K562 (cell line): ENCODE data around the gene PICK1. TPM values are rescaled to one million over a fixed set of nuclear protein-coding genes. Genes with fewer than 3 reads are reported as not detected.

Experiments used
- CHD2 ChIP-seq: IDR thresholded peaks from 2 replicates; pipeline ENCODE4 v1.6.1; 2011; ENCODE audit warnings: low read depth, low read length
- CTBP1 ChIP-seq: fragments of 450-650 bp; IDR thresholded peaks from 2 replicates; pipeline ENCODE4 v1.6.1; 2016; ENCODE audit warnings: borderline replicate concordance
- DDX20 ChIP-seq: fragments of 450-650 bp; IDR thresholded peaks from 2 replicates; pipeline ENCODE4 v1.6.1; 2016; ENCODE audit warnings: missing genetic modification characterization, low read depth, mild to moderate bottlenecking, missing compliant biosample characterization, moderate library complexity
- HDGF ChIP-seq: fragments of 450-650 bp; IDR thresholded peaks from 2 replicates; pipeline ENCODE4 v1.6.1; 2016
- KHSRP ChIP-seq: fragments of 450-650 bp; IDR thresholded peaks from 2 replicates; pipeline ENCODE4 v1.6.1; 2017
- PHB2 ChIP-seq: fragments of 450-650 bp; IDR thresholded peaks from 2 replicates; pipeline ENCODE4 v1.6.1; 2017; ENCODE audit warnings: low read depth
- PRMT5 ChIP-seq: sonication (generic); formaldehyde crosslinking; IDR thresholded peaks from 2 replicates; pipeline ENCODE4 v1.5.0; 2020; ENCODE audit warnings: missing genetic modification reagents
- SMC3 ChIP-seq: conservative IDR thresholded peaks from 2 replicates; pipeline ENCODE4 v1.6.1; 2011; ENCODE audit warnings: low read depth, low read length, improper control_type of control experiment; ENCODE audit not compliant: insufficient read depth
- TBL1XR1 ChIP-seq, 2 experiments: IDR thresholded peaks; 2 replicates each; pipeline ENCODE4 v1.6.1; 2012; ENCODE audit warnings: improper control_type of control experiment in 2 of 2, low read length in 2 of 2, mild to moderate bottlenecking in 1 of 2
- ZBTB17 ChIP-seq: fragments of 450-650 bp; formaldehyde crosslinking; IDR thresholded peaks from 2 replicates; pipeline ENCODE4 v1.4.0; 2020; ENCODE audit warnings: mild to moderate bottlenecking
- ZNF239 ChIP-seq: fragments of 250-450 bp; sonication (Bioruptor Pico); IDR thresholded peaks from 2 replicates; pipeline ENCODE4 v1.4.0; 2020; ENCODE audit warnings: mild to moderate bottlenecking
- ZNF717 ChIP-seq: fragments of 250-450 bp; sonication (Bioruptor Pico); IDR thresholded peaks from 2 replicates; pipeline ENCODE4 v1.5.0; 2021
- polyA plus RNA-seq, 8 experiments: library from polyadenylated mRNA; depleted of rRNA in 4 of 8; stranded (reverse) in 5 of 8; unstranded in 3 of 8; fragments of >200 nt; fragmentation: Nextera tagmentation in 2 of 8; fragmentation: Illumina TruSeq in 1 of 8; extraction: Ambion mirVana in 2 of 8; extraction: Trizol in 1 of 8; gene quantifications; 2 replicates each; pipeline versions ENCODE4 v1.2.1 to v1.2.3, GENCODE V29; 2011 to 2014; ENCODE audit warnings: inconsistent platforms in 1 of 8, missing spikeins in 1 of 8
- total RNA-seq, 7 experiments: library from RNA; depleted of rRNA in 6 of 7; stranded (reverse); fragments of >200 nt in 6 of 7; fragmentation: Illumina TruSeq in 2 of 7; extraction: Trizol in 2 of 7; gene quantifications; 2 replicates each; pipeline versions ENCODE4 v1.2.1 to v1.2.3, GENCODE V29; 2011 to 2021; ENCODE audit warnings: low replicate concordance in 1 of 7
- TF ChIP-seq, protein P1 (sequence below): fragments of 250-450 bp; sonication (Bioruptor Pico); IDR thresholded peaks from 2 replicates; pipeline ENCODE4 v1.8.0; 2022; ENCODE audit warnings: inconsistent platforms, mild to moderate bottlenecking, moderate library complexity, borderline replicate concordance
- TF ChIP-seq, protein P2 (sequence below): fragments of 450-650 bp; IDR thresholded peaks from 2 replicates; pipeline ENCODE4 v1.6.1; 2016; ENCODE audit warnings: low read depth
- TF ChIP-seq, protein P3 (sequence below): IDR thresholded peaks from 2 replicates; pipeline ENCODE4 v1.6.1; 2011; ENCODE audit warnings: borderline replicate concordance, low read depth, mild to moderate bottlenecking, moderate library complexity, low read length; ENCODE audit not compliant: insufficient read depth, poor library complexity, severe bottlenecking
- TF ChIP-seq, protein P4 (sequence below): fragments of 450-650 bp; formaldehyde crosslinking; IDR thresholded peaks from 2 replicates; pipeline ENCODE4 v1.4.0; 2020; ENCODE audit warnings: mild to moderate bottlenecking

Gene PICK1
- total and polyA plus RNA-seq, 9 of the 15 experiments (the other 6 are each of a cell fraction or from before 2014, with no cell fraction given), result 0.06 to 11.0 (median 7.9) TPM; not detected in 1

DNA sequence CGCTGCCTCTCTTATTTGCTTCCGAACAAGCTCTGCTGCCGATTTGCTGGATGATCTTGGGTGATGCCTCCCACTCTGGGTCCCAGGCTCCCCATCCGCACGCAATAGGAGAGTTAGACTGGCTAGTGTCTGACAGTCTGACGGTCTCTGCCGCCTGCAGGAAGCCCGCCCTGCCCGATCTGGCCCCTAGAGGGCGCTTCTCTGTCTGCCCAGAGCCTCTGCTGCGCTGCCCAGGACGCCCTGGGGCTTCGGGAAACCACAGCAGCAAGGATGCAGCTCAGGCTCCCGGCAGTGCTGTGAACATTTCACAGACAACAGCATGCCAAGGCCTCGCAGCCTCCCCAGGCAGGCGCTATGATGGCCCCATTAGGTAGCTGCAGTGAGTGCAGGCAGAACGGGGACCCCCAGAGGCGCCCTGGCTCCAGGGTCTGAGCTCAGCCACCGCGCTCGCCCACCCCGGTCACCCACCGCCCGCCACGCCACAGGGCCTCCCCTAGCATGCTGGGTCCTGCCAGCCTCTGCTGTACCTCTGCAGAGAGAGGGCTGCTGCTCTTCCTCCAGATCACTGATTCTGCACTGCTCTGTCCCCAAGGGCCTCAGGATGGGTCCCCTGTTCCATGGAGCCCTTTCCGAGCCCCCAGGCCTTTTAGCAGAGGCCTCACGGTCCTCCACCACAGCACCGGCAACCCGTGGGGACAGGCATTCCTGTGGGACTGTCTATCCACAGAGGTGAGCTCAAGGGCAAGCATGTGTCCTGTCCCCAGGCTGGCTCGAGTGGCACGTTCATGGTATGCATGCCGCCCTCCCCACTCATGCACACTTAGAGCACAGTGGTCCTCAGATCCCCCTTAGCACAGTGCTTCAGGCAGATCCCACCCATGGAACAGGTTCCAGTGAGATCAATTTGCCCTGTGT is 57.5 kb downstream of the PICK1 start (continued):
- TF ChIP-seq, protein P1, sequence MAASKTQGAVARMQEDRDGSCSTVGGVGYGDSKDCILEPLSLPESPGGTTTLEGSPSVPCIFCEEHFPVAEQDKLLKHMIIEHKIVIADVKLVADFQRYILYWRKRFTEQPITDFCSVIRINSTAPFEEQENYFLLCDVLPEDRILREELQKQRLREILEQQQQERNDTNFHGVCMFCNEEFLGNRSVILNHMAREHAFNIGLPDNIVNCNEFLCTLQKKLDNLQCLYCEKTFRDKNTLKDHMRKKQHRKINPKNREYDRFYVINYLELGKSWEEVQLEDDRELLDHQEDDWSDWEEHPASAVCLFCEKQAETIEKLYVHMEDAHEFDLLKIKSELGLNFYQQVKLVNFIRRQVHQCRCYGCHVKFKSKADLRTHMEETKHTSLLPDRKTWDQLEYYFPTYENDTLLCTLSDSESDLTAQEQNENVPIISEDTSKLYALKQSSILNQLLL (CRISPR knock-in tag), result no peak
- TF ChIP-seq KHSRP (no peak), SMC3 (peak; percentile 70; the same call in 1 of the 2 replicates), ZBTB17 (CRISPR knock-in tag) (no peak), CHD2 (no peak), TBL1XR1 (IDR thresholded peaks at IDR 0.05; ENCODE audit: low read length in 2 of 2) (no peak), ZNF239 (CRISPR knock-in tag) (no peak), PHB2 (no peak), ZNF717 (CRISPR knock-in tag) (no peak), PRMT5 (no peak), CTBP1 (peak; percentile 34; the same call in 1 of the 2 replicates), DDX20 (no peak), HDGF (no peak)
- TF ChIP-seq, protein P2, sequence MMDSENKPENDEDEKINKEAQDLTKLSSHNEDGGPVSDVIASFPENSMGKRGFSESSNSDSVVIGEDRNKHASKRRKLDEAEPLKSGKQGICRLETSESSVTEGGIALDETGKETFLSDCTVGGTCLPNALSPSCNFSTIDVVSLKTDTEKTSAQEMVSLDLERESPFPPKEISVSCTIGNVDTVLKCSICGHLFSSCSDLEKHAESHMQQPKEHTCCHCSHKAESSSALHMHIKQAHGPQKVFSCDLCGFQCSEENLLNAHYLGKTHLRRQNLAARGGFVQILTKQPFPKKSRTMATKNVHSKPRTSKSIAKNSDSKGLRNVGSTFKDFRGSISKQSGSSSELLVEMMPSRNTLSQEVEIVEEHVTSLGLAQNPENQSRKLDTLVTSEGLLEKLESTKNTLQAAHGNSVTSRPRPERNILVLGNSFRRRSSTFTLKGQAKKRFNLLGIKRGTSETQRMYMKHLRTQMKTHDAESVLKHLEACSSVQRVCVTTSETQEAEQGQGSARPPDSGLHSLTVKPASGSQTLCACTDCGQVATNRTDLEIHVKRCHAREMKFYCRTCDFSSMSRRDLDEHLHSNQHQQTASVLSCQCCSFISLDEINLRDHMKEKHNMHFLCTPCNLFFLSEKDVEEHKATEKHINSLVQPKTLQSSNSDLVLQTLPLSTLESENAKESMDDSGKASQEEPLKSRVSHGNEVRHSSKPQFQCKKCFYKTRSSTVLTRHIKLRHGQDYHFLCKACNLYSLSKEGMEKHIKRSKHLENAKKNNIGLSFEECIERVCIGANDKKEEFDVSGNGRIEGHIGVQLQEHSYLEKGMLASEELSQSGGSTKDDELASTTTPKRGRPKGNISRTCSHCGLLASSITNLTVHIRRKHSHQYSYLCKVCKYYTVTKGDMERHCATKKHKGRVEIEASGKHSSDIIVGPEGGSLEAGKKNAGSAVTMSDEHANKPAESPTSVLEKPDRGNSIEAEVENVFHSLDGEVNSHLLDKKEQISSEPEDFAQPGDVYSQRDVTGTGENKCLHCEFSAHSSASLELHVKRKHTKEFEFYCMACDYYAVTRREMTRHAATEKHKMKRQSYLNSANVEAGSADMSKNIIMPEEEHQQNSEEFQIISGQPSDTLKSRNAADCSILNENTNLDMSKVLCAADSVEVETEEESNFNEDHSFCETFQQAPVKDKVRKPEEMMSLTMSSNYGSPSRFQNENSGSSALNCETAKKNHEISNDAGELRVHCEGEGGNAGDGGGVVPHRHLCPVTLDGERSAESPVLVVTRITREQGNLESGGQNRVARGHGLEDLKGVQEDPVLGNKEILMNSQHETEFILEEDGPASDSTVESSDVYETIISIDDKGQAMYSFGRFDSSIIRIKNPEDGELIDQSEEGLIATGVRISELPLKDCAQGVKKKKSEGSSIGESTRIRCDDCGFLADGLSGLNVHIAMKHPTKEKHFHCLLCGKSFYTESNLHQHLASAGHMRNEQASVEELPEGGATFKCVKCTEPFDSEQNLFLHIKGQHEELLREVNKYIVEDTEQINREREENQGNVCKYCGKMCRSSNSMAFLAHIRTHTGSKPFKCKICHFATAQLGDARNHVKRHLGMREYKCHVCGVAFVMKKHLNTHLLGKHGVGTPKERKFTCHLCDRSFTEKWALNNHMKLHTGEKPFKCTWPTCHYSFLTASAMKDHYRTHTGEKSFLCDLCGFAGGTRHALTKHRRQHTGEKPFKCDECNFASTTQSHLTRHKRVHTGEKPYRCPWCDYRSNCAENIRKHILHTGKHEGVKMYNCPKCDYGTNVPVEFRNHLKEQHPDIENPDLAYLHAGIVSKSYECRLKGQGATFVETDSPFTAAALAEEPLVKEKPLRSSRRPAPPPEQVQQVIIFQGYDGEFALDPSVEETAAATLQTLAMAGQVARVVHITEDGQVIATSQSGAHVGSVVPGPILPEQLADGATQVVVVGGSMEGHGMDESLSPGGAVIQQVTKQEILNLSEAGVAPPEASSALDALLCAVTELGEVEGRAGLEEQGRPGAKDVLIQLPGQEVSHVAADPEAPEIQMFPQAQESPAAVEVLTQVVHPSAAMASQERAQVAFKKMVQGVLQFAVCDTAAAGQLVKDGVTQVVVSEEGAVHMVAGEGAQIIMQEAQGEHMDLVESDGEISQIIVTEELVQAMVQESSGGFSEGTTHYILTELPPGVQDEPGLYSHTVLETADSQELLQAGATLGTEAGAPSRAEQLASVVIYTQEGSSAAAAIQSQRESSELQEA, result no peak
- TF ChIP-seq, protein P3, sequence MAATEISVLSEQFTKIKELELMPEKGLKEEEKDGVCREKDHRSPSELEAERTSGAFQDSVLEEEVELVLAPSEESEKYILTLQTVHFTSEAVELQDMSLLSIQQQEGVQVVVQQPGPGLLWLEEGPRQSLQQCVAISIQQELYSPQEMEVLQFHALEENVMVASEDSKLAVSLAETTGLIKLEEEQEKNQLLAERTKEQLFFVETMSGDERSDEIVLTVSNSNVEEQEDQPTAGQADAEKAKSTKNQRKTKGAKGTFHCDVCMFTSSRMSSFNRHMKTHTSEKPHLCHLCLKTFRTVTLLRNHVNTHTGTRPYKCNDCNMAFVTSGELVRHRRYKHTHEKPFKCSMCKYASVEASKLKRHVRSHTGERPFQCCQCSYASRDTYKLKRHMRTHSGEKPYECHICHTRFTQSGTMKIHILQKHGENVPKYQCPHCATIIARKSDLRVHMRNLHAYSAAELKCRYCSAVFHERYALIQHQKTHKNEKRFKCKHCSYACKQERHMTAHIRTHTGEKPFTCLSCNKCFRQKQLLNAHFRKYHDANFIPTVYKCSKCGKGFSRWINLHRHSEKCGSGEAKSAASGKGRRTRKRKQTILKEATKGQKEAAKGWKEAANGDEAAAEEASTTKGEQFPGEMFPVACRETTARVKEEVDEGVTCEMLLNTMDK, result peak; percentile 56
- TF ChIP-seq, protein P4, sequence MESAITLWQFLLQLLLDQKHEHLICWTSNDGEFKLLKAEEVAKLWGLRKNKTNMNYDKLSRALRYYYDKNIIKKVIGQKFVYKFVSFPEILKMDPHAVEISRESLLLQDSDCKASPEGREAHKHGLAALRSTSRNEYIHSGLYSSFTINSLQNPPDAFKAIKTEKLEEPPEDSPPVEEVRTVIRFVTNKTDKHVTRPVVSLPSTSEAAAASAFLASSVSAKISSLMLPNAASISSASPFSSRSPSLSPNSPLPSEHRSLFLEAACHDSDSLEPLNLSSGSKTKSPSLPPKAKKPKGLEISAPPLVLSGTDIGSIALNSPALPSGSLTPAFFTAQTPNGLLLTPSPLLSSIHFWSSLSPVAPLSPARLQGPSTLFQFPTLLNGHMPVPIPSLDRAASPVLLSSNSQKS (CRISPR knock-in tag), result no peak
